GM10248 (cell line): ENCODE results near the gene GLB1L.
"Not testable (repeated sequence)": the region's sequence is repeated elsewhere in the genome, so short reads cannot be mapped to it uniquely, and the experiment has no call there.

Experiments used
- CTCF ChIA-PET: fragments of 300-600 bp; sonication (Branson Sonifier 250); formaldehyde crosslinking; extraction: SDS; loops from one replicate; lab custom pipeline; 2021; ENCODE audit warnings: antibody characterized with exemption; lab: Yijun Ruan, JAX
- POLR2A ChIA-PET: fragments of 350-650 bp; sonication (Branson Sonifier 250); formaldehyde crosslinking; extraction: SDS; loops from one replicate; lab custom pipeline; 2020; ENCODE audit warnings: antibody characterized with exemption; lab: Yijun Ruan, JAX
- DNase-seq: peaks from one replicate; pipeline ENCODE4 v3.0.0; 2012; ENCODE audit errors: extremely low spot score
- TF ChIP-seq, protein P1 (sequence below): IDR thresholded peaks from 2 replicates; pipeline ENCODE4 v1.5.1; 2012; ENCODE audit warnings: mild to moderate bottlenecking, low read depth; ENCODE audit errors: extremely low read depth, missing control alignments, control extremely low read depth

The GLB1L gene

DNA sequence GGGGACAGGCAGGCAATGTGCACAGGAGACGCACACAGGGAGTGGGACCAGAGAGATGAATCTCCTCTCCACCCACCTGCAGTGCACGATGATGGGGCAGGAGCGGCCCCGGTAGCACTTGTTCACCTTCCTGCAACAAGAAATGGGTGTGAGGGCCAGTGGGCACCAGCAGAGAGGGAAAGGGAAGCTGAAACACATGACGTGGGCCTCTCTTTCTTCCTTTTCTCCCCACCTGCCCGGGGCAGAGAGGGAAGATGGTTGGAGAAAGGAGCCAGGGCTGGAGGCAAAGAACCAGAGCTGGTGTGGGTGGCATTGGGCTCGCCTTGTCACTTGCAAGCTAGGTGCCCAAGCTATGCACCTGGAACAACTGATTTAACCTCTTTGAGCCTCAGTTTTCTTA lies 46.1 kb upstream of the GLB1L start:
- DNase-seq = no peak
- TF ChIP-seq, protein P1, sequence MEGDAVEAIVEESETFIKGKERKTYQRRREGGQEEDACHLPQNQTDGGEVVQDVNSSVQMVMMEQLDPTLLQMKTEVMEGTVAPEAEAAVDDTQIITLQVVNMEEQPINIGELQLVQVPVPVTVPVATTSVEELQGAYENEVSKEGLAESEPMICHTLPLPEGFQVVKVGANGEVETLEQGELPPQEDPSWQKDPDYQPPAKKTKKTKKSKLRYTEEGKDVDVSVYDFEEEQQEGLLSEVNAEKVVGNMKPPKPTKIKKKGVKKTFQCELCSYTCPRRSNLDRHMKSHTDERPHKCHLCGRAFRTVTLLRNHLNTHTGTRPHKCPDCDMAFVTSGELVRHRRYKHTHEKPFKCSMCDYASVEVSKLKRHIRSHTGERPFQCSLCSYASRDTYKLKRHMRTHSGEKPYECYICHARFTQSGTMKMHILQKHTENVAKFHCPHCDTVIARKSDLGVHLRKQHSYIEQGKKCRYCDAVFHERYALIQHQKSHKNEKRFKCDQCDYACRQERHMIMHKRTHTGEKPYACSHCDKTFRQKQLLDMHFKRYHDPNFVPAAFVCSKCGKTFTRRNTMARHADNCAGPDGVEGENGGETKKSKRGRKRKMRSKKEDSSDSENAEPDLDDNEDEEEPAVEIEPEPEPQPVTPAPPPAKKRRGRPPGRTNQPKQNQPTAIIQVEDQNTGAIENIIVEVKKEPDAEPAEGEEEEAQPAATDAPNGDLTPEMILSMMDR = no peak
- CTCF ChIA-PET = interaction anchor here (1.4 to 12.0 kb wide), 4 partner anchors 8 to 118 kb away, joined by 5 to 336 read pairs (median 140); partner anchors contain the start of genes CNPPD1, DNAJB2, SLC23A3 and TUBA4A
- POLR2A ChIA-PET = interaction anchor here (0.7 to 1.3 kb wide), 3 partner anchors 10 to 115 kb away, joined by 3 to 4 read pairs (median 3); partner anchors contain the start of gene CNPPD1

DNA sequence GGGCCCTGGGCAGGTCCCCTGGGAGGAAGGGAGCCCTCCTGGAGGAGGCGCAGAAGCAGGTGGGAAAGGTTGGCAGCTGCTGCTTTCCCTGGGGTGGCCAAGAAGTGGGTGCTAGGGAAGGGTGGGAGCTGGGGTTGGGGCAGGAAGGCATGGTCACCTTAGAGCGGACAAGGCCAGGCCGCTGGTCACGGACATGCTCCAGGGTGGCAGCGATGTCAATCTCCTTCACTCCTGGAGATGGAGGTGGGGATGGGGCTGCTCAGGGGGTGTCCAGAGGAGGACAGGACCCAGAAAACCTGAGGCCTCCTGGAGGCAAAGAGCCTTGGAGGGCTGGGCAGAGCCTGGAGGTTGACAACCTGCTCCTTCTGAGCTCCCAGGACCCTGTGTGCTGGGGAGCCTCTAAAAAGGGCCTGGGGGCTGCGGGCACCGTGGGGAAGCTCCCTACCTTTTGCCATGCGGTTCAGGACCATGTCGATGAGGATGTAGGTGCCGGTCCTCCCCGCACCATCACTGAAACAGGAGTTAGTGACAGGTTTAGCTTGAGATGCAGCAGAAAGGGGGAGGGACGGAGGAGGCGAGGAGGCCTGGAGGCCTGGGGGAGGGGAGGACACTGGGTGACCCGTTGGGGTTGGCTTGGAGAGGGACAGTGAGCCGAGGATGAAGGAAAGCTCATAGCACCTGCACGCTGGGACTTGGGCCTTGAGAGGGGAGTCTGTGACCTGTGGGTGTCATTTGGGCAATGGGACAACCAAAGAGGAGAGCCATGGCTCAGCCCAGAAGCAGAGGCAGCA lies 45.3 kb upstream of the GLB1L start:
- TF ChIP-seq, protein P1 = no peak
- ChIA-PET CTCF (interaction anchor here (0.6 to 12.0 kb wide), 5 partner anchors 9 to 131 kb away, joined by 3 to 336 read pairs (median 116); partner anchors contain the start of genes CNPPD1, DNAJB2, SLC23A3 and TUBA4A), POLR2A (no interaction called here)
- no peak for DNase-seq

DNA sequence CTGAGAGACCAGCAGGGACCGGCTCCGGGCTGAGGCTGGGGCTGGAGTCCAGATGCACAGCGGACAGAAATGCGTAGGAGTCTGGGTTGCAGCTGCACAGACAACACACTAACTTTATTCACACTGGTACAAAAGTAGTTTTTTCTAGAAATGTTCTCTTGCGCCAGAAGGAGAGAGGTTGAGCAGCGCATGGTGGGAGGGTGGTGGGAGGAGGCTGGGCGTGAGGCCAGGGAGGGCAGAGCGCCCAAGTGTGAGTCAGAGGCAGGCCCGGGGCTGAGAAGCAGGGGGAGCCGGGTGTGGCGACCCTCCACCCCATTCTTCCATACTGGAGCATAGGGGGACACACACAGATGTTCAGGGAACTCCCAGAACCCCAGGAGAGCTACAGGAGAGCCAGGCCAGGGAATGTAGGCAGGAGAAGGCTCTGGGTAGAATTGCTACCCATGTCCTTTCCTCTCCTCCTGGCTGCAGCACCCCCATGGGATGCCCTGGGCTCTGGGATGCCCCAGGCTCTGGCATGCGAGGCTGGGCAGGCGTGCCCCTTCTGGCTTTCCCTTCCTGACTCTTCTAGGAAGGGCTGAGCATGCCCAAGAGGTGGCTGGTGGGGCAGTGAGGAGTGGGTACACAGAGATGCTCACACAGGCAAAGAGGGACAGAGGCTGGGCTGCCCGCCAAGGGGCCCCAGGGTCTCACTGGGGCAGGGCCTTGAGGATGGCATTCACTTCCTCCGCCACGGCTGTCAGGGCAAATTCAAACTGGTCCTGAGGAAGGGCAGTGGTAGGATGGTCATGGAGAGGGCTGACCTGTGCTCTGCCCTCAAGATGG lies 44.5 kb upstream of the GLB1L start:
- TF ChIP-seq, protein P1 = no peak
- POLR2A ChIA-PET = interaction anchor here (1.4 kb wide), 1 partner anchor 11 kb away, joined by 3 read pairs; the partner anchor contains the start of gene DNAJB2
- DNase-seq = no peak
- CTCF ChIA-PET = interaction anchor here (1.4 to 12.0 kb wide), 3 partner anchors 10 to 117 kb away, joined by 5 to 336 read pairs (median 164); partner anchors contain the start of genes CNPPD1, DNAJB2 and SLC23A3

DNA sequence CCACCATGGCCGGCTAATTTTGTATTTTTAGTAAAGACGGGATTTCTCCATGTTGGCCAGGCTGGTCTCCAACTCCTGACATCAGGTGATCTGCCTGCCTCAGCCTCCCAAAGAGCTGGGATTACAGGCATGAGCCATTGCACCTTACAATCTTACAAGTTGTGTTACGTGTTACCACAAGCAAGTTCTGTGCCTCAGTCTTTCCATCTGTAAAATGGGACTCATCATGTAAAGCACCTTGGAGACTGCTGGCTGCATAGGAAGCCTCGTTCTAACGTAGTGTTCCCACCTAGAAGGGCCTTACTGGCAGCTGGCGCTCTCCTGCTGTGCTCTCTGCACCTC lies 43.9 kb upstream of the GLB1L start:
- no peak for DNase-seq
- TF ChIP-seq, protein P1 = no peak
- CTCF ChIA-PET = interaction anchor here (0.7 to 11.5 kb wide), 2 partner anchors 8 to 10 kb away, joined by 3 to 336 read pairs; partner anchors contain the start of gene DNAJB2
- POLR2A ChIA-PET = interaction anchor here (1.4 kb wide), 1 partner anchor 10 kb away, joined by 3 read pairs; the partner anchor contains the start of gene DNAJB2

DNA sequence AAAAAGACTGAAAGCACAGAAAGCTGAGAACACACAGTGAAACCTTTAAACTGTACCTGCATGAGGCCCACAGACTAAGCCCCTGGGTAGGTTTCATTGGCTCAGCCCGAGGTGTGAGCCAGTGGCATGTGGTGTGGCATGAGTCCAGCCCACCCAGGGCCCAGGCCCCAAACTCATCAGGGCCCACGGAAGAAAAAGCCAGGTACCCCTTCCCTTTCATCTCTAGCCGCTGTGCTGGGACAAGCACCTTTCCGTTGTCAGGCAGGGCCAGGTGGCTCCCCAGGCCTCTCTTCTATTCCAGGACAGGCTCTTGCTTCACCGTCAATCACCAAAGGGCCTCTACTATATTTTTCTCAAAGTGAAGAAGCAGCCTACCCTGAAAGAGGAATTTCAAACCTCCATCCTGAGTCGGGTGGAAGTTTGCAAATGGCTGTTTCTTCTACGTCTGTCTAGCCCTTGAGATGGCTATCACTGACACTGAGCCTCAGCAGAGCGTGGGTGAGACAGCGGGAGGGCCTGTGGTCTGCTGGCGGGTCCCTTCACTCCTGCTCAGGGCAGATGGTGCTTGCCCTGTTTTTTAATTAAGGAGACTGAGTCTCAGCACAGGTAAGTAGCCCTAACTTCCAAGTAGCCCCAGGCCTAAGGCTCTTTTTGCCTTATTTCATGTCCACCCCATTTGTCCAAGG lies 42.5 kb upstream of the GLB1L start:
- no peak for DNase-seq
- TF ChIP-seq, protein P1 = no peak
- ChIA-PET POLR2A (interaction anchor here (0.7 kb wide), 1 partner anchor 9 kb away, joined by 3 read pairs; no protein-coding TSS in a partner anchor), CTCF (interaction anchor here (3.9 to 11.5 kb wide), 2 partner anchors 8 to 11 kb away, joined by 20 to 336 read pairs; partner anchors contain the start of gene DNAJB2)

DNA sequence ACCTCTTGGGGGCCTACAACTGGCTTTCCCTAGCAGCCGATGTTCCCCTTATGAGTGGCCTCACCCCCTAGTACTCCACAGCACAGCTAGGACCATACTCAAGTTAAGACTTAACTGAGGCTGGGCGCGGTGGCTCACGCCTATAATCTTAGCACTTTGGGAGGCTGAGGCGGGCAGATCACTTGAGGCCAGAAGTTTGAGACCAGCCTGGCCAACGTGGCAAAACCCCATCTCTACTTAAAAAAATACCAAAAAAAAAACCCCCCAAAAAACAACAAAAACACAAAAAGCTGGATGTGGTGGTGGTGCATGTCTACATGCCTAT lies 41.8 kb upstream of the GLB1L start:
- DNase-seq = not testable (repeated sequence)
- POLR2A ChIA-PET = interaction anchor here (0.7 to 0.9 kb wide), 2 partner anchors 9 to 59 kb away, joined by 3 read pairs; no protein-coding TSS in a partner anchor
- CTCF ChIA-PET = interaction anchor here (1.0 to 16.0 kb wide), 4 partner anchors 4 to 25 kb away, joined by 4 to 336 read pairs (median 178); partner anchors contain the start of gene DNAJB2
